Measurements from ENCODE around the gene TNK2.

The TNK2 gene

GRCh38 chr3:195815169-195815771 lies 93.1 kb downstream of the TNK2 start:
- no peak for DNase-seq

DNA sequence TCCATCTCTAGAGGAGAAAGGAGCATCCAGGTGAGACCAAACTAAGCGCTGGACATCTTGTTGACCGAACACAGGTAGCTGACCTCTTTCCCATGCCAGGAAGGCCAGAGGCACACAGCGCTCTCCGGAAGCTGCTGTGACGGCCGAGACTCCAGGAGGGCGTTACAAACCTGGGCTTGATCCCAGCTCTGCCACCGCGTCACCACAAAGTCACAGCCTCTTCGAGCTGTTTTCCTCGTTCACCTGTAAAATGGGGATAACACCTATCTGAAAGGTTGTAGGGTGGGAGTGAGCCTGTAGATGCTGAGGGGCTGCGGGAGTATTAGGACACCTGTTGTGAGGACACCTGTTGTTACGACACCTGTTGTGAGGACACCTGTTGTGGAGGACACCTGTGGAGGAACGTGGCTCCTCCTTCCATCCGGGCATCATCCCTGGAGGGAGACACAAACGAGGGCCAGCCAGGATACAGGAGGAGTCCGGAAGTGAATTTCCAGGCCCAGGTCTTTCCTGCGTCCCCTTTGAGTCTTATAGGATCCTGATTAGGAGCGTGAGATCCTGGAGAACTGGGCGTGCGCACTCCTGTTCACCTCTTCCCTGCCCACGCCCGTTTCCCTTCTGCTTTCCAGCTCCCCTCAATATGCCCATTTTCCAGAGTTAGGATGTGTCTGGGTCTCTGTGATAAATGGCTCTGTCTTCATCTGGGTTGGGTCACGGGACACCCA lies 94.3 kb downstream of the TNK2 start:
- no peak for DNase-seq
